Transverse colon (tissue), 4 donors: ENCODE data around the gene PRRX1.

ENCODE experiments used
- EP300 ChIP-seq: sonication (generic); formaldehyde crosslinking; IDR thresholded peaks from one replicate; pipeline ENCODE4 v1.6.1; 2017; ENCODE audit warnings: antibody characterized with exemption, low read depth
- POLR2A ChIP-seq: fragments of 450-650 bp; IDR thresholded peaks from one replicate; pipeline ENCODE4 v1.6.1; 2016; ENCODE audit warnings: antibody characterized with exemption, mild to moderate bottlenecking, moderate library complexity
- POLR2AphosphoS5 ChIP-seq, 3 donors: sonication (generic); formaldehyde crosslinking; IDR thresholded peaks; one replicate each; pipeline ENCODE4 v1.6.1; 2016; ENCODE audit warnings: antibody characterized with exemption in 3 of 3
- TF ChIP-seq, protein P1 (sequence below), 5 experiments: fragments of 200-600 bp in 3 of 5; fragments of 450-650 bp in 2 of 5; sonication (generic) in 3 of 5; IDR thresholded peaks; 1 replicate in 2 of 5; 2 replicates in 3 of 5; pipeline ENCODE4 v1.5.1; 2016 to 2017; ENCODE audit warnings: antibody characterized with exemption in 5 of 5, inconsistent platforms in 3 of 5, mild to moderate bottlenecking in 2 of 5, moderate library complexity in 1 of 5

- TF ChIP-seq POLR2AphosphoS5 (IDR thresholded peaks at IDR 0.05) (no peak), POLR2A (no peak), EP300 (no peak)
- TF ChIP-seq, protein P1, sequence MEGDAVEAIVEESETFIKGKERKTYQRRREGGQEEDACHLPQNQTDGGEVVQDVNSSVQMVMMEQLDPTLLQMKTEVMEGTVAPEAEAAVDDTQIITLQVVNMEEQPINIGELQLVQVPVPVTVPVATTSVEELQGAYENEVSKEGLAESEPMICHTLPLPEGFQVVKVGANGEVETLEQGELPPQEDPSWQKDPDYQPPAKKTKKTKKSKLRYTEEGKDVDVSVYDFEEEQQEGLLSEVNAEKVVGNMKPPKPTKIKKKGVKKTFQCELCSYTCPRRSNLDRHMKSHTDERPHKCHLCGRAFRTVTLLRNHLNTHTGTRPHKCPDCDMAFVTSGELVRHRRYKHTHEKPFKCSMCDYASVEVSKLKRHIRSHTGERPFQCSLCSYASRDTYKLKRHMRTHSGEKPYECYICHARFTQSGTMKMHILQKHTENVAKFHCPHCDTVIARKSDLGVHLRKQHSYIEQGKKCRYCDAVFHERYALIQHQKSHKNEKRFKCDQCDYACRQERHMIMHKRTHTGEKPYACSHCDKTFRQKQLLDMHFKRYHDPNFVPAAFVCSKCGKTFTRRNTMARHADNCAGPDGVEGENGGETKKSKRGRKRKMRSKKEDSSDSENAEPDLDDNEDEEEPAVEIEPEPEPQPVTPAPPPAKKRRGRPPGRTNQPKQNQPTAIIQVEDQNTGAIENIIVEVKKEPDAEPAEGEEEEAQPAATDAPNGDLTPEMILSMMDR (IDR thresholded peaks at IDR 0.05) = no peak
Measured at GRCh38 chr1:170659399-170660035, 4.4 kb upstream of the PRRX1 start.
